A549 (cell line): ENCODE results near the gene XRCC5. TPM values are rescaled to one million over a fixed set of nuclear protein-coding genes. Genes with fewer than 3 reads are reported as not detected.
A peak's percentile ranks its signal among the peaks of the same experiment; 100 is the strongest.

Source experiments
- ATAC-seq, 2 experiments: fragments of 200-7000 bp in 1 of 2; fragments of >200 bp in 1 of 2; cut with Nextera tagmentation in 1 of 2; cut with Tn5 transposase in 1 of 2; 3 replicates each; pipeline versions ENCODE4 v1.8.0 to v1.9.1; 2018 to 2020; ENCODE audit warnings: mild to moderate bottlenecking in 1 of 2, moderate library complexity in 1 of 2
- CTCF ChIA-PET: fragments of 300-600 bp; sonication (Branson Sonifier 250); formaldehyde crosslinking; extraction: SDS; loops from one replicate; lab custom pipeline; 2021; ENCODE audit warnings: antibody characterized with exemption, inconsistent platforms; lab: Yijun Ruan, JAX
- POLR2A ChIA-PET: fragments of 350-600 bp; formaldehyde crosslinking; extraction: SDS; loops from one replicate; lab custom pipeline; 2021; ENCODE audit warnings: antibody characterized with exemption, inconsistent platforms; lab: Yijun Ruan, JAX
- DNase-seq, 2 experiments: peaks; one replicate each; pipeline versions ENCODE4 v3.0.0 to v3.0.0-alpha.2; 2011 to 2016; ENCODE audit warnings: low read depth in 1 of 2, low spot score in 1 of 2
- FAIRE-seq: peaks from 2 replicates; lab custom pipeline; 2011; peaks lifted over from hg19 to GRCh38; lab: Jason Lieb, UNC
- H3K27ac ChIP-seq, 2 experiments: fragments of >200 bp; sonication (Bioruptor Twin); formaldehyde crosslinking; 3 replicates each; pipeline ENCODE4 v1.5.1; 2016 to 2017
- H3K4me1 ChIP-seq: fragments of >200 bp; sonication (Bioruptor Twin); formaldehyde crosslinking; 3 replicates; pipeline ENCODE4 v1.6.1; 2016
- H3K4me2 ChIP-seq: fragments of >200 bp; sonication (Bioruptor Twin); formaldehyde crosslinking; 3 replicates; pipeline ENCODE4 v1.6.1; 2016
- H3K4me3 ChIP-seq: fragments of >200 bp; sonication (Bioruptor Twin); formaldehyde crosslinking; 3 replicates; pipeline ENCODE4 v1.5.1; 2016
- H3K9me3 ChIP-seq: fragments of >200 bp; sonication (Bioruptor Twin); formaldehyde crosslinking; 3 replicates; pipeline ENCODE4 v1.6.1; 2016
- CHD2 ChIP-seq: fragments of 150-350 bp; IDR thresholded peaks from 2 replicates; pipeline ENCODE4 v1.6.1; 2014; ENCODE audit warnings: low read length; ENCODE audit not compliant: partially characterized antibody
- EP300 ChIP-seq, 2 experiments: fragments of >200 bp; sonication (Bioruptor Twin); formaldehyde crosslinking; IDR thresholded peaks; 2 replicates in 1 of 2; 3 replicates in 1 of 2; pipeline ENCODE4 v1.6.1; 2016 to 2017
- ESRRA ChIP-seq: fragments of 150-350 bp; IDR thresholded peaks from 2 replicates; pipeline ENCODE4 v1.6.1; 2014; ENCODE audit warnings: mild to moderate bottlenecking, low read length, borderline replicate concordance
- FOSL2 ChIP-seq, 2 experiments: fragments of 450-650 bp in 1 of 2; fragments of >200 bp in 1 of 2; sonication (Bioruptor Twin) in 1 of 2; formaldehyde crosslinking; IDR thresholded peaks; 2 replicates each; pipeline versions ENCODE4 v1.5.0 to v1.6.1; 2016 to 2020; ENCODE audit warnings: mild to moderate bottlenecking in 1 of 2, moderate library complexity in 1 of 2
- FOXS1 ChIP-seq: fragments of 250-450 bp; sonication (Bioruptor Pico); IDR thresholded peaks from 2 replicates; pipeline ENCODE4 v1.5.0; 2020; ENCODE audit warnings: mild to moderate bottlenecking, moderate library complexity
- GATA3 ChIP-seq: IDR thresholded peaks from 2 replicates; pipeline ENCODE4 v1.6.1; 2012; ENCODE audit warnings: borderline replicate concordance
- HOXA7 ChIP-seq: fragments of 250-450 bp; sonication (Bioruptor Pico); IDR thresholded peaks from 2 replicates; pipeline ENCODE4 v1.5.0; 2020; ENCODE audit warnings: mild to moderate bottlenecking, moderate library complexity
- JUN ChIP-seq, 2 experiments: fragments of >200 bp; sonication (Bioruptor Twin); formaldehyde crosslinking; IDR thresholded peaks; 2 replicates in 1 of 2; 3 replicates in 1 of 2; pipeline ENCODE4 v1.6.1; 2016 to 2017
- KDM1A ChIP-seq: fragments of 200-600 bp; sonication (generic); IDR thresholded peaks from 2 replicates; pipeline ENCODE4 v1.6.1; 2016; ENCODE audit warnings: low read depth, mild to moderate bottlenecking
- MAZ ChIP-seq: fragments of 150-350 bp; IDR thresholded peaks from 2 replicates; pipeline ENCODE4 v1.6.1; 2014; ENCODE audit warnings: antibody characterized with exemption, low read depth, low read length, borderline replicate concordance
- MYC ChIP-seq: IDR thresholded peaks from 2 replicates; pipeline ENCODE4 v1.6.1; 2012; ENCODE audit warnings: mild to moderate bottlenecking, inconsistent platforms, low read length, improper control_type of control experiment, borderline replicate concordance
- NFE2L2 ChIP-seq: fragments of 150-350 bp; conservative IDR thresholded peaks from 2 replicates; pipeline ENCODE4 v1.6.1; 2014; ENCODE audit warnings: low read length
- PHF8 ChIP-seq: fragments of 200-600 bp; sonication (generic); IDR thresholded peaks from 2 replicates; pipeline ENCODE4 v1.6.1; 2016; ENCODE audit warnings: low read depth, mild to moderate bottlenecking, antibody characterized with exemption, moderate library complexity, borderline replicate concordance
- POLR2A ChIP-seq: IDR thresholded peaks from 2 replicates; pipeline ENCODE4 v1.6.1; 2012; ENCODE audit warnings: mild to moderate bottlenecking, low read length
- POLR2AphosphoS2 ChIP-seq: conservative IDR thresholded peaks from 2 replicates; pipeline ENCODE4 v1.6.1; 2012; ENCODE audit warnings: low read length, improper control_type of control experiment, inconsistent platforms
- RAD21 ChIP-seq, 2 experiments: fragments of >200 bp in 1 of 2; sonication (Bioruptor Twin) in 1 of 2; formaldehyde crosslinking in 1 of 2; IDR thresholded peaks in 1 of 2; conservative IDR thresholded peaks in 1 of 2; 2 replicates in 1 of 2; 3 replicates in 1 of 2; pipeline ENCODE4 v1.6.1; 2012 to 2018; ENCODE audit warnings: inconsistent platforms in 1 of 2
- RARB ChIP-seq: fragments of 250-450 bp; sonication (Bioruptor Pico); IDR thresholded peaks from 2 replicates; pipeline ENCODE4 v1.8.0; 2021; ENCODE audit warnings: mild to moderate bottlenecking, moderate library complexity
- RCOR1 ChIP-seq: fragments of 150-350 bp; IDR thresholded peaks from 2 replicates; pipeline ENCODE4 v1.6.1; 2014; ENCODE audit warnings: antibody characterized with exemption, low read length, low read depth
- RFX5 ChIP-seq: fragments of 450-650 bp; IDR thresholded peaks from 2 replicates; pipeline ENCODE4 v1.7.1; 2014; ENCODE audit warnings: antibody characterized with exemption, mild to moderate bottlenecking, moderate library complexity
- ZC3H11A ChIP-seq: fragments of 450-650 bp; IDR thresholded peaks from 2 replicates; pipeline ENCODE4 v1.6.1; 2014; ENCODE audit warnings: antibody characterized with exemption, mild to moderate bottlenecking
- ZFP36 ChIP-seq: fragments of 450-650 bp; IDR thresholded peaks from 2 replicates; pipeline ENCODE4 v1.6.1; 2014; ENCODE audit warnings: borderline replicate concordance; ENCODE audit not compliant: partially characterized antibody
- ZNF302 ChIP-seq: fragments of 250-450 bp; sonication (Bioruptor Pico); IDR thresholded peaks from 2 replicates; pipeline ENCODE4 v1.9.0; 2021; ENCODE audit warnings: inconsistent platforms, mild to moderate bottlenecking, moderate library complexity
- WGBS: methylation state at CpG from one replicate; pipeline ENCODE4 v1.1.6; 2017; ENCODE audit errors: missing lambda C conversion rate; 5-methylcytosine and 5-hydroxymethylcytosine counted together
- polyA plus RNA-seq, 4 experiments: library from polyadenylated mRNA; depleted of rRNA in 3 of 4; stranded (reverse); fragments of >200 nt; fragmentation: RNase III in 1 of 4; extraction: RNeasy Plus Mini Kit Qiagen cat#74134 plus additional on column Dnase treatment in 1 of 4; gene quantifications; 2 replicates in 3 of 4; 3 replicates in 1 of 4; pipeline ENCODE4 v1.2.3, GENCODE V29; 2011 to 2017
- TF ChIP-seq, protein P1 (sequence below): fragments of 450-650 bp; IDR thresholded peaks from 2 replicates; pipeline ENCODE4 v1.6.1; 2014; ENCODE audit warnings: antibody characterized with exemption
- TF ChIP-seq, protein P2 (sequence below): IDR thresholded peaks from 2 replicates; pipeline ENCODE4 v1.6.1; 2012; ENCODE audit warnings: low read depth, borderline replicate concordance
- TF ChIP-seq, protein P3 (sequence below): fragments of 250-450 bp; sonication (Bioruptor Pico); IDR thresholded peaks from 2 replicates; pipeline ENCODE4 v1.5.0; 2021; ENCODE audit warnings: mild to moderate bottlenecking, moderate library complexity, borderline replicate concordance
- TF ChIP-seq, protein P4 (sequence below): fragments of >200 bp; sonication (Bioruptor Twin); formaldehyde crosslinking; IDR thresholded peaks from 2 replicates; pipeline ENCODE4 v1.6.1; 2016
- TF ChIP-seq, protein P5 (sequence below): fragments of >200 bp; sonication (Bioruptor Twin); formaldehyde crosslinking; IDR thresholded peaks from 3 replicates; pipeline ENCODE4 v1.6.1; 2016

XRCC5 gene
- polyA plus RNA-seq, 2 of the 4 experiments (the other 2 are of a cell fraction) = 217 to 430 TPM

DNA sequence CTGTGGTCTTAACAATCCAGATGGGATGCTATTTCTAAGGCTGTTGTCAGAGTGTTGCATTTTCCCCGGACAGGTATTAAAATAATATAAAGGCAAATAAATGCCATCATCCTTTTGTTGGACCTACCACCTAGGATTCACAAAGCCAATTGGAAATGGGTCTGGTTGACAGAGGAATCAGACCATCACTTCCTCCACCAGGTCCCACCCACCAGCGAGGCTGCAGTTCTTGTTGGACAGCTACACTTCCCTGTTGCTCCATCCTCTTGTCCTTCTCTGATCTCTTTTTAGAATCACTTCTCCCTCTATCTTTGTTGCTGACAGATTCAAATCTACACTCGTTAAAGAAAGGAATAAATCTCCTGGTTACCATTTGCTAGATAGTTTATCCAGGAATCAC lies 26.3 kb upstream of the XRCC5 start:
- POLR2A ChIA-PET = no interaction called here
- Histone ChIP-seq H3K4me2 (peak overlapping the region; percentile 78), H3K4me3 (no peak overlapping the region), H3K9me3 (no peaks in the 10 kb centered on the region), H3K27ac (no peak overlapping the region), H3K4me1 (peaks cover 31% of the 10 kb centered on the region)
- ATAC-seq (no peak), DNase-seq (peak in 1 of 2 experiments; percentile 14), FAIRE-seq (no peak)
- TF ChIP-seq PHF8 = no peak
- no peak for TF ChIP-seq NFE2L2
- TF ChIP-seq RFX5 = no peak
- no peak for TF ChIP-seq POLR2AphosphoS2
- TF ChIP-seq JUN (IDR thresholded peaks at IDR 0.05) = no peak
- no peak for TF ChIP-seq ESRRA
- TF ChIP-seq CHD2 = no peak
- no peak for TF ChIP-seq RAD21 (conservative IDR thresholded peaks at IDR 0.05 in 1 of 2, IDR thresholded peaks at IDR 0.05 in 1 of 2)
- no peak for TF ChIP-seq RCOR1
- TF ChIP-seq GATA3 = no peak
- TF ChIP-seq RARB = no peak
- TF ChIP-seq, protein P1, sequence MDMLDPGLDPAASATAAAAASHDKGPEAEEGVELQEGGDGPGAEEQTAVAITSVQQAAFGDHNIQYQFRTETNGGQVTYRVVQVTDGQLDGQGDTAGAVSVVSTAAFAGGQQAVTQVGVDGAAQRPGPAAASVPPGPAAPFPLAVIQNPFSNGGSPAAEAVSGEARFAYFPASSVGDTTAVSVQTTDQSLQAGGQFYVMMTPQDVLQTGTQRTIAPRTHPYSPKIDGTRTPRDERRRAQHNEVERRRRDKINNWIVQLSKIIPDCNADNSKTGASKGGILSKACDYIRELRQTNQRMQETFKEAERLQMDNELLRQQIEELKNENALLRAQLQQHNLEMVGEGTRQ = no peak
- TF ChIP-seq ZC3H11A = no peak
- TF ChIP-seq ZNF302 (CRISPR knock-in tag) = no peak
- TF ChIP-seq HOXA7 (CRISPR knock-in tag) = no peak
- TF ChIP-seq, protein P2, sequence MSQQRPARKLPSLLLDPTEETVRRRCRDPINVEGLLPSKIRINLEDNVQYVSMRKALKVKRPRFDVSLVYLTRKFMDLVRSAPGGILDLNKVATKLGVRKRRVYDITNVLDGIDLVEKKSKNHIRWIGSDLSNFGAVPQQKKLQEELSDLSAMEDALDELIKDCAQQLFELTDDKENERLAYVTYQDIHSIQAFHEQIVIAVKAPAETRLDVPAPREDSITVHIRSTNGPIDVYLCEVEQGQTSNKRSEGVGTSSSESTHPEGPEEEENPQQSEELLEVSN = no peak
- TF ChIP-seq EP300 (IDR thresholded peaks at IDR 0.05) = no peak
- TF ChIP-seq KDM1A = no peak
- no peak for TF ChIP-seq FOSL2 (IDR thresholded peaks at IDR 0.05)
- TF ChIP-seq FOSL2 (CRISPR knock-in tag; IDR thresholded peaks at IDR 0.05) = no peak
- TF ChIP-seq, protein P3, sequence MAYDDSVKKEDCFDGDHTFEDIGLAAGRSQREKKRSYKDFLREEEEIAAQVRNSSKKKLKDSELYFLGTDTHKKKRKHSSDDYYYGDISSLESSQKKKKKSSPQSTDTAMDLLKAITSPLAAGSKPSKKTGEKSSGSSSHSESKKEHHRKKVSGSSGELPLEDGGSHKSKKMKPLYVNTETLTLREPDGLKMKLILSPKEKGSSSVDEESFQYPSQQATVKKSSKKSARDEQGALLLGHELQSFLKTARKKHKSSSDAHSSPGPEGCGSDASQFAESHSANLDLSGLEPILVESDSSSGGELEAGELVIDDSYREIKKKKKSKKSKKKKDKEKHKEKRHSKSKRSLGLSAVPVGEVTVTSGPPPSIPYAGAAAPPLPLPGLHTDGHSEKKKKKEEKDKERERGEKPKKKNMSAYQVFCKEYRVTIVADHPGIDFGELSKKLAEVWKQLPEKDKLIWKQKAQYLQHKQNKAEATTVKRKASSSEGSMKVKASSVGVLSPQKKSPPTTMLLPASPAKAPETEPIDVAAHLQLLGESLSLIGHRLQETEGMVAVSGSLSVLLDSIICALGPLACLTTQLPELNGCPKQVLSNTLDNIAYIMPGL (CRISPR knock-in tag) = no peak
- WGBS = 82% methylated on average over 3 of the region's 3 CpGs
- CTCF ChIA-PET = interaction anchor here (1.6 kb wide), 1 partner anchor 10 kb away, joined by 6 read pairs; no protein-coding TSS in a partner anchor

DNA sequence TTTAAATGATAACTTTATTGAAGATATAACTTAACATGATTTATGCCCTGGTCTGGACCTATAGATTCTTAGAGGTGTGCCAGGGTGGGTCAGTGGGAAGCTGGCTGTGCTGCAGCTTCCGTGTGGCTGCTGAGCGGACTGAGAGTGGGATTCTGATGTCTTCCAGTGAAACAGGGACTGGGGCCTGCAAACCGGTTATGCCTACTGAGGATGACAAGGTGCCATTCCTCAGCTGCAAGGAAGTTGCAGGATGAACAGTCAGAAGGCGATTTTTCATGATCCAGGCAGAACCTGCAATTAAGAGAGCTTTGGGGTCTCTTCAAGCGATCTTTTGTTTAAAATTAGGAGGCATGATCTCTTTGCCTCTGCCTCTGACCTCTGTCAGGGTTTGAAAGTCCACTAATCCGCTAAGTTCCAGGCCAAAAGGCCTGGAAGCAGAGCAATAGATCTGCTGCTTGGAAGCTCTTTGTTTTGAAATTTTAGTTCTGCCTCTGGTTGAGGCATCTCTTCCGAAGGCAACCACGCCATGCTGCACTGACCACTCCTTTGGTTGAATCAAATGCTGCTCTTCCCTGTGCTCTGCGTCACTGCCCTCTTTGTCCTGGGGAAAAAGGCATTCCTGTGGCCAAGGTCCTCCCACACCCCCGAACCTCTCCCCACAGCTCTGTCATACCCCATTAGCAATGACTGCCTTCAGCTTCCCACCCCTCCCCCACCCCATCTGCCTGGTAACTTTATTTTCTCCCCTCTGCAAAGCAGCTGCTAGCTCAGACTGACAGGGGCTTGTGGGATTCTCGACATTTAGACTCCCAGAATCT lies 25.5 kb upstream of the XRCC5 start:
- DNase-seq (no peak), FAIRE-seq (no peak), ATAC-seq (no peak)
- no peak overlapping the region for H3K4me2 ChIP-seq
- H3K4me3 ChIP-seq = no peak overlapping the region
- peaks cover 23% of the 10 kb centered on the region; the same call in 2 of the 3 replicates for H3K4me1 ChIP-seq
- no peaks in the 10 kb centered on the region for H3K9me3 ChIP-seq
- no peak overlapping the region for H3K27ac ChIP-seq
- TF ChIP-seq KDM1A (no peak), EP300 (IDR thresholded peaks at IDR 0.05) (no peak), FOXS1 (no peak), POLR2A (no peak), MAZ (no peak), ZFP36 (no peak), ZC3H11A (no peak), MYC (no peak)
- TF ChIP-seq, protein P4, sequence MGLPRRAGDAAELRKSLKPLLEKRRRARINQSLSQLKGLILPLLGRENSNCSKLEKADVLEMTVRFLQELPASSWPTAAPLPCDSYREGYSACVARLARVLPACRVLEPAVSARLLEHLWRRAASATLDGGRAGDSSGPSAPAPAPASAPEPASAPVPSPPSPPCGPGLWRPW = no peak
- TF ChIP-seq, protein P5, sequence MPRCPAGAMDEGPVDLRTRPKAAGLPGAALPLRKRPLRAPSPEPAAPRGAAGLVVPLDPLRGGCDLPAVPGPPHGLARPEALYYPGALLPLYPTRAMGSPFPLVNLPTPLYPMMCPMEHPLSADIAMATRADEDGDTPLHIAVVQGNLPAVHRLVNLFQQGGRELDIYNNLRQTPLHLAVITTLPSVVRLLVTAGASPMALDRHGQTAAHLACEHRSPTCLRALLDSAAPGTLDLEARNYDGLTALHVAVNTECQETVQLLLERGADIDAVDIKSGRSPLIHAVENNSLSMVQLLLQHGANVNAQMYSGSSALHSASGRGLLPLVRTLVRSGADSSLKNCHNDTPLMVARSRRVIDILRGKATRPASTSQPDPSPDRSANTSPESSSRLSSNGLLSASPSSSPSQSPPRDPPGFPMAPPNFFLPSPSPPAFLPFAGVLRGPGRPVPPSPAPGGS = no peak
- TF ChIP-seq, all 56 proteins: peak for 0
- CTCF ChIA-PET = interaction anchor here (0.6 to 1.6 kb wide), 4 partner anchors 9 to 1702 kb away, joined by 3 to 6 read pairs (median 3); no protein-coding TSS in a partner anchor
- POLR2A ChIA-PET = no interaction called here
- WGBS = 85% methylated on average over 11 of the region's 11 CpGs
